Fibroblast of villous mesenchyme (primary cell): ENCODE measurements around the gene NDE1. TPM values are rescaled to one million over a fixed set of nuclear protein-coding genes. Genes with fewer than 3 reads are reported as not detected.
"Not testable (repeated sequence)": the region's sequence is repeated elsewhere in the genome, so short reads cannot be mapped to it uniquely, and the experiment has no call there.

Experiments
- DNase-seq: peaks from one replicate; pipeline ENCODE4 v3.0.0-alpha.2; 2010; ENCODE audit warnings: low read depth
- H3K4me3 ChIP-seq: 2 replicates; pipeline ENCODE4 v1.5.1; 2011; ENCODE audit warnings: low read depth, mild to moderate bottlenecking, low read length
- CTCF ChIP-seq: IDR thresholded peaks from 2 replicates; pipeline ENCODE4 v1.5.1; 2012; ENCODE audit warnings: low read depth, mild to moderate bottlenecking, low read length; ENCODE audit not compliant: insufficient read depth
- total RNA-seq: library from RNA; depleted of rRNA; stranded (reverse); fragments of >200 nt; gene quantifications from 2 replicates; pipeline ENCODE4 v1.2.3, GENCODE V29; 2012

NDE1 gene
- total RNA-seq, 1 donor, result 43.2 TPM

DNA sequence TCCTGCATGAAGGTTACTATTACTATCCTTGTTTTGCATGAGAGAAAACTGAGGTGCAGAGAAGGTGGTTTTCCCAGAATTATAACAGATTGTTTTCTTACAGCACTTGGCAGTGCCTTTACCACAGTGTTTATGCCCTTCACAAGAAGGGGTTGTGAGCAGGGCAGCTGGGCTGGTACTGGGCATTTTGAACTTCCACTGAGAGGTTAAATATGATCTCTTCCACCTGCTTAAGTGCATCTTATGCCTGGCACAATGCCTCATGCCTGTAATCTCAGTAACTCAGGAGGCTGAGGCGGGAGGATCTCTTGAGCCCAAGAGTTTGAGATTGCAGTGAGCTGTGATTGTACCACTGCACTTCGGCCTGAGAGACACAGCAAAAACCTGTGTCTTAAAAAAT lies 36.2 kb downstream of the NDE1 start:
- TF ChIP-seq CTCF, result no peak
- H3K4me3 ChIP-seq, result no peak overlapping the region
- DNase-seq, result no peak

- TF ChIP-seq CTCF, result no peak
- DNase-seq, result no peak
- no peak overlapping the region for H3K4me3 ChIP-seq
Observed at GRCh38 chr16:15689290-15689689, 39.2 kb downstream of the NDE1 start.

GRCh38 chr16:15690296-15690695 lies 40.3 kb downstream of the NDE1 start:
- H3K4me3 ChIP-seq, result no peak overlapping the region
- no peak for TF ChIP-seq CTCF
- peak; percentile 32 for DNase-seq

GRCh38 chr16:15691046-15691445 lies 41.0 kb downstream of the NDE1 start:
- no peak overlapping the region for H3K4me3 ChIP-seq
- TF ChIP-seq CTCF, result no peak
- no peak for DNase-seq

- not testable (repeated sequence) for H3K4me3 ChIP-seq, DNase-seq
Observed at GRCh38 chr16:15692508-15692907, 42.5 kb downstream of the NDE1 start.

GRCh38 chr16:15694499-15694898 lies 44.5 kb downstream of the NDE1 start:
- no peak for TF ChIP-seq CTCF
- no peak for DNase-seq
- H3K4me3 ChIP-seq, result no peak overlapping the region

GRCh38 chr16:15699819-15700218 lies 49.8 kb downstream of the NDE1 start:
- H3K4me3 ChIP-seq, result no peak overlapping the region
- DNase-seq, result no peak
- TF ChIP-seq CTCF, result no peak
